OCI-LY7 (cell line): ENCODE data around the gene SUDS3. TPM values are rescaled to one million over a fixed set of nuclear protein-coding genes. Genes with fewer than 3 reads are reported as not detected.

Experiments used
- BruUV-seq: library from RNA; stranded (reverse); fragments of 400-500 nt; replicated peaks from 2 replicates; lab custom pipeline; 2021; lab: Mats Ljungman, UMichigan
- CTCF ChIA-PET: fragments of 300-600 bp; sonication (Branson Sonifier 250); formaldehyde crosslinking; loops from one replicate; lab custom pipeline; 2022; ENCODE audit warnings: antibody characterized with exemption; ENCODE audit not compliant: unreplicated experiment; lab: Charles Lee
- POLR2A ChIA-PET: fragments of 300-600 bp; sonication (Branson Sonifier 250); formaldehyde crosslinking; loops from one replicate; lab custom pipeline; 2022; ENCODE audit warnings: antibody characterized with exemption; lab: Charles Lee
- DNase-seq: peaks from one replicate; pipeline ENCODE4 v3.0.0-alpha.2; 2015; ENCODE audit warnings: low spot score
- H2AFZ ChIP-seq: fragments of 200-600 bp; sonication (generic), shearing (Covaris generic); 2 replicates; pipeline ENCODE4 v1.6.1; 2014; ENCODE audit warnings: mild to moderate bottlenecking, antibody characterized with exemption, low read length, moderate library complexity
- H3K27ac ChIP-seq: fragments of 200-600 bp; sonication (generic); 2 replicates; pipeline ENCODE4 v1.5.1; 2014; ENCODE audit warnings: mixed run types, low read depth, mild to moderate bottlenecking, moderate library complexity, low read length, inconsistent platforms; ENCODE audit not compliant: poor library complexity, severe bottlenecking
- H3K36me3 ChIP-seq: fragments of 200-600 bp; sonication (generic); 2 replicates; pipeline ENCODE4 v1.6.1; 2014; ENCODE audit warnings: mild to moderate bottlenecking, antibody characterized with exemption, low read length, moderate library complexity, mixed read lengths; ENCODE audit not compliant: insufficient read depth
- H3K4me1 ChIP-seq: fragments of 200-600 bp; sonication (generic); 2 replicates; pipeline ENCODE4 v1.5.1; 2014; ENCODE audit warnings: mild to moderate bottlenecking, low read length; ENCODE audit not compliant: insufficient read depth, poor library complexity, severe bottlenecking
- H3K4me2 ChIP-seq: fragments of 200-600 bp; sonication (generic); 2 replicates; pipeline ENCODE4 v1.6.1; 2014; ENCODE audit warnings: mild to moderate bottlenecking, low read length
- H3K4me3 ChIP-seq: fragments of 200-600 bp; sonication (generic); 2 replicates; pipeline ENCODE4 v1.5.1; 2014; ENCODE audit warnings: mild to moderate bottlenecking, low read depth, low read length; ENCODE audit not compliant: poor library complexity, severe bottlenecking
- H3K79me2 ChIP-seq: fragments of 200-600 bp; sonication (generic); 2 replicates; pipeline ENCODE4 v1.6.1; 2016; ENCODE audit warnings: low read depth, mild to moderate bottlenecking, low read length, moderate library complexity, mixed read lengths; ENCODE audit not compliant: insufficient read depth
- H3K9me2 ChIP-seq: fragments of 200-600 bp; sonication (generic); 2 replicates; pipeline ENCODE4 v1.6.1; 2016; ENCODE audit warnings: mild to moderate bottlenecking, low read length, mixed read lengths; ENCODE audit not compliant: insufficient read depth
- H3K9me3 ChIP-seq: fragments of 200-600 bp; sonication (generic); 2 replicates; pipeline ENCODE4 v1.6.1; 2014; ENCODE audit warnings: mild to moderate bottlenecking, mixed run types, low read length, mixed read lengths
- H4K20me1 ChIP-seq: fragments of 200-600 bp; sonication (generic); 2 replicates; pipeline ENCODE4 v1.6.1; 2014; ENCODE audit warnings: mild to moderate bottlenecking, antibody characterized with exemption, low read length, moderate library complexity, mixed read lengths; ENCODE audit not compliant: insufficient read depth
- CTCF ChIP-seq: fragments of 200-600 bp; sonication (generic); conservative IDR thresholded peaks from 2 replicates; pipeline ENCODE4 v1.5.1; 2014; ENCODE audit warnings: mild to moderate bottlenecking, antibody characterized with exemption, low read length, moderate library complexity, mixed read lengths
- EZH2phosphoT487 ChIP-seq: fragments of 200-600 bp; sonication (generic); IDR thresholded peaks from 2 replicates; pipeline ENCODE4 v1.6.1; 2018; ENCODE audit warnings: low read depth, borderline replicate concordance, mild to moderate bottlenecking, mixed run types, antibody characterized with exemption, low read length, moderate library complexity, mixed read lengths
- intact Hi-C: fragments of 100-400 bp; cut with micrococcal nuclease; formaldehyde crosslinking; loops from one replicate; pipeline ENCODE4 v1.10.0; 2022; ENCODE audit not compliant: unreplicated experiment
- total RNA-seq, 2 experiments: library from RNA; depleted of rRNA in 1 of 2; stranded (reverse); fragments of >200 nt in 1 of 2; shearing (Covaris generic) in 1 of 2; gene quantifications; 2 replicates each; pipeline ENCODE4 v1.2.3, GENCODE V29; 2014 to 2022

SUDS3 gene
- total RNA-seq, 2 experiments from 2014 or later: 34.4 to 39.1 TPM

- Histone ChIP-seq H2AFZ (no peak overlapping the region), H4K20me1 (no peaks in the 10 kb centered on the region), H3K4me3 (no peak overlapping the region), H3K4me2 (no peak overlapping the region), H3K36me3 (peaks cover 91% of the 10 kb centered on the region), H3K79me2 (no peaks in the 10 kb centered on the region), H3K4me1 (no peaks in the 10 kb centered on the region), H3K9me2 (no peaks in the 10 kb centered on the region), H3K9me3 (no peaks in the 10 kb centered on the region), H3K27ac (no peak overlapping the region)
- no peak for DNase-seq
- no TSS peak for BruUV-seq
- ChIA-PET CTCF (no interaction called here), POLR2A (no interaction called here)
- no peak for TF ChIP-seq EZH2phosphoT487
- no peak for TF ChIP-seq CTCF
- intact Hi-C loops: no loop called here
These were observed 15.1 kb downstream of the SUDS3 start for GRCh38 chr12:118391424-118391823.

DNA sequence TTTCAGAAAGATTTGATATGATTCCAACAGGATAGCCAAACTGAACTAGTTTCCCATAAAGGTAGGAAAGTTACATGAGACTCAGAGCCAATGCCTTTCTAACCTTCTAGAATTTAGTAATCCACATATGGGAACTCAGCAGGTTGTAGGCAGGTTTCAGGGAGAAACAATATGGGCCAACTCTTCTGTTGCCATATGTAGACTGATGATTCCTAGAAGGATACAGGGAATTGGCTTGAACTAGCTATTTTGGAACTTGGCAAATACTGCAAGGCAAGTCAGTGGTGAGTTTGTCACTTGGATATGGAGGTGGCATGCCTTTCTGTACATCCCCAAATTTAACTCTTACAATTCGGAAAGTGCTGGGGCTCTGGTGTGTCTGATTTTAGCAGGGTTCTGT lies 15.5 kb downstream of the SUDS3 start:
- Histone ChIP-seq H2AFZ (no peak overlapping the region), H3K36me3 (peaks cover 91% of the 10 kb centered on the region), H4K20me1 (no peaks in the 10 kb centered on the region), H3K27ac (no peak overlapping the region), H3K9me2 (no peaks in the 10 kb centered on the region), H3K9me3 (no peaks in the 10 kb centered on the region), H3K4me3 (no peak overlapping the region), H3K4me2 (no peak overlapping the region), H3K4me1 (no peaks in the 10 kb centered on the region), H3K79me2 (no peaks in the 10 kb centered on the region)
- POLR2A ChIA-PET: no interaction called here
- DNase-seq: no peak
- no TSS peak for BruUV-seq
- intact Hi-C loops: no loop called here
- TF ChIP-seq CTCF (no peak), EZH2phosphoT487 (no peak)
- CTCF ChIA-PET: no interaction called here

- POLR2A ChIA-PET: no interaction called here
- Histone ChIP-seq H3K27ac (no peak overlapping the region), H3K9me2 (no peaks in the 10 kb centered on the region), H3K4me2 (no peak overlapping the region), H4K20me1 (no peaks in the 10 kb centered on the region), H3K4me1 (no peaks in the 10 kb centered on the region), H3K36me3 (peaks cover 92% of the 10 kb centered on the region), H3K9me3 (no peaks in the 10 kb centered on the region), H3K4me3 (no peak overlapping the region), H2AFZ (no peak overlapping the region), H3K79me2 (no peaks in the 10 kb centered on the region)
- CTCF ChIA-PET: no interaction called here
- DNase-seq: no peak
- no TSS peak for BruUV-seq
- intact Hi-C loops: no loop called here
- TF ChIP-seq CTCF (no peak), EZH2phosphoT487 (no peak)
These were observed 21.5 kb downstream of the SUDS3 start for GRCh38 chr12:118397708-118398440.
